Mononuclear cell (primary cell): Measurements from ENCODE around the gene CAMSAP1. TPM values are rescaled to one million over a fixed set of nuclear protein-coding genes. Genes with fewer than 3 reads are reported as not detected.

Experiments used
- H3K27me3 ChIP-seq: 2 replicates; pipeline ENCODE4 v1.6.0; 2011; ENCODE audit warnings: low read length, control low read depth; ENCODE audit not compliant: insufficient read depth
- H3K4me1 ChIP-seq: 2 replicates; pipeline ENCODE4 v1.5.1; 2011; ENCODE audit warnings: mild to moderate bottlenecking, low read length, control low read depth; ENCODE audit not compliant: insufficient read depth
- H3K4me3 ChIP-seq: 2 replicates; pipeline ENCODE4 v1.5.1; 2011; ENCODE audit warnings: mild to moderate bottlenecking, low read length, moderate library complexity
- H3K9me3 ChIP-seq: 2 replicates; pipeline ENCODE4 v1.5.1; 2011; ENCODE audit warnings: low read depth, mild to moderate bottlenecking, control low read depth, low read length
- total RNA-seq: library from RNA; depleted of rRNA; stranded (reverse); fragments of >200 nt; gene quantifications from one replicate; pipeline ENCODE4 v1.2.3, GENCODE V29; 2012

CAMSAP1 gene
- total RNA-seq, 1 donor = 17.2 TPM

DNA sequence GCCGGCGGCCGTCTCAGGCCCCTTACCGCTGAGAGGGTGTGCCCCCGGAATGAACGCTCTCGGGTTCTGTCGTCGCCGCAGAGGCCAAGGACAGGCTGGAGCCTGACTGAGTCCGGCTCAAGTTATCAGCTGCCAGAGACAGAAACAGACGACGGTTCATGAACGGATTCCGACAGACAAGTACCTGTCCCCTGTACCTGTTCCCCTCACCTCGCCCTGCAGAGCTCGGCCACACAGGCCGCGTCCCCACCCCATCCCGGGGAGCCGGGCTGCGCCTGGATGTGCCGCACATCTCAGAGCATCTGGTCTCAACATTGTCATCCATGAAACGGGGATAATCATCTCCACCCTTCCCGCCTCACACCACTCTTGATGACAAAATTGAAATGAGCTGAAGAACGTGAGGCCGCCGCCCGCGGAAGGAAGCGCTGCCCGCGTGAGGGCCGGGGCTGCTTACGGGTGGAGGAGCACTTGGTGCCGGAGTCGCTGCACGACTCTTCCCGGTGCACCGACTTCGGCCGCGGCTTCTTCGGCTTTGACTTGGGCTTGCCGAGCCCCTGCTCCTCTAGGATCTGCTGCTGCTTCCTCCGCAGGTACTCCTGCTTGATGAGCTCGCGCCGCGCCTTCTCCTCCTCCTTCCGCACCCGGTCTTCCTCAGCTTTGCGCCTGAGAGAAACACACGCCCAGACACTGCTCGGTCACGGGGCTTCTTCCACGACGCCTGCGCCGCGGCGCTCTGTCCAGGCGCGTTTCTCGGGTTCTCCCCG, 89.2 kb downstream of the CAMSAP1 start:
- Histone ChIP-seq H3K27me3 (no peaks in the 10 kb centered on the region), H3K4me3 (no peak overlapping the region), H3K9me3 (no peaks in the 10 kb centered on the region), H3K4me1 (no peaks in the 10 kb centered on the region)

DNA sequence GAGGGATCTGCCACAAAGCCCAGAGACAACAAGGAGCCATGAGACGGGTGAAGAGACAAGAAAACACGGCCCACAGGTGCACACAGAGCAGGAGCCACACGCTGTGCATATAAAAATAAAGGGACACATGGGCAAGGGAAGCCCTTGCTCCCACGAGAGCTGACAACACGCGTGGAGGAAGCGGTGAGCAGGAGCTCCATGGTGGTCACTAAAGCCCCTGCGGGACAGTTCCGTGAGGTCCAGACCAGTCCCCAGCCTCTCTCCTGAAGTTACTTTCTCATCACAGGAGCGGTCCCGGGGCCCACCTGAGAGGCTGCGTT, 90.7 kb downstream of the CAMSAP1 start:
- H3K4me3 ChIP-seq = no peak overlapping the region
- H3K9me3 ChIP-seq = no peaks in the 10 kb centered on the region
- H3K4me1 ChIP-seq = no peaks in the 10 kb centered on the region
- H3K27me3 ChIP-seq = no peaks in the 10 kb centered on the region

DNA sequence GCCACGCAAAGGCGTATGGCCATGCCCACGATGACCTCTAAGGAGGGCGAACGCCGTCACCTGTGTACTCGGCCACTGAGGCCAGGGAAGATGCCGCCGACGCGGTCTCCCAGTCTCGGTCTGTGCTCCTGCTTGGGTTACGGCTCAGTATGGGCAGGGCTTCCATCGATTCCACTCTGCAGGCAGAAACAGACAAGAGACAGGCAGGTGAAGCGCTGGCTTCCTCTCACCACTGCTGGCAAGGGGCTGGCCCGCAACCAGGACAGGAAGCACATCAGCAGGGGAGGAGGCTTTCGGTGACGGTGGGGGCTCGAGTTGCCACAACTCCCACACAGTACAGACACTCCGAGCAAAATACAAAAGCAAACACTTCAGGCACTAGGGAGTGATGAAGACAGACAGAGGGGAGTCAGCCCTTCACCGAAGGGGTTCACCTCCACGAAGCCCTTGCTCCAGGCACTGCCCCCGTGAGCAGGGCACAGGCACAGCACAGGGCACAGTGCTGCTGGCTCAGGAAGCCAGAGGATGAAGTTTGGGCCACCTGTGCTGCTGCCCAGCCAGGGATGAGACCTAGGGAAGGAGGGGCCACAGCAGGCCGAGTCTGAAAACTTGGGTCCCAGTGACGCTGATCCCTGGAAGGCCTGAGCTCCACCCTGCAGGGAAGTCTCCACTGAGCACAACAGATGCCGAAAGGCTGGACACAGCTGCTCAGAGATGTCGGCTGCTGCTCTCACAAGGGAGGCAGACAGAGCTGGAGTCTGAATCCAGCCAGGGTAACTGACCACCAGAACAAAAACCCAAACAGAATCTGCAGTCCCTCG, 91.3 kb downstream of the CAMSAP1 start:
- Histone ChIP-seq H3K9me3 (no peaks in the 10 kb centered on the region), H3K4me3 (no peak overlapping the region), H3K27me3 (no peaks in the 10 kb centered on the region), H3K4me1 (no peaks in the 10 kb centered on the region)

DNA sequence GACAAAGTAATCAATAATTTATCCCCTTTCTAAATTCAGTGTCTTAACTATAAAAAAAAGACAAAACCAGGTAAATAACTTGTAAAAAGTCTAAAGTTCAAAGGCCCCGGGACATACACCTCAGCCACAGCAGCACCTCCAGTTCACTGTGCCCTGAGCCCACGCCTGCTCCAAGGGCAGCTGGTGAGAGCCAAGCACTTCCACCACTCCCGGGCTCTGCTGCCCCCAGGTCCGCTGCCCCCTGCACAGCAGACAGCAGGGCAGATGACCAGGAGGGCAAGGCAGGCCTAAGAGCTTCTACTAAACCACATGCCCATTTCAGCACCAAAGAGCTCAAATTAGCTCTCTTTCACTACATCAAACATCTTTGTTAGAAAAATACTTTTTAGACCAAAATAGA, 91.9 kb downstream of the CAMSAP1 start:
- Histone ChIP-seq H3K27me3 (no peaks in the 10 kb centered on the region), H3K4me3 (no peak overlapping the region), H3K9me3 (no peaks in the 10 kb centered on the region), H3K4me1 (no peaks in the 10 kb centered on the region)

DNA sequence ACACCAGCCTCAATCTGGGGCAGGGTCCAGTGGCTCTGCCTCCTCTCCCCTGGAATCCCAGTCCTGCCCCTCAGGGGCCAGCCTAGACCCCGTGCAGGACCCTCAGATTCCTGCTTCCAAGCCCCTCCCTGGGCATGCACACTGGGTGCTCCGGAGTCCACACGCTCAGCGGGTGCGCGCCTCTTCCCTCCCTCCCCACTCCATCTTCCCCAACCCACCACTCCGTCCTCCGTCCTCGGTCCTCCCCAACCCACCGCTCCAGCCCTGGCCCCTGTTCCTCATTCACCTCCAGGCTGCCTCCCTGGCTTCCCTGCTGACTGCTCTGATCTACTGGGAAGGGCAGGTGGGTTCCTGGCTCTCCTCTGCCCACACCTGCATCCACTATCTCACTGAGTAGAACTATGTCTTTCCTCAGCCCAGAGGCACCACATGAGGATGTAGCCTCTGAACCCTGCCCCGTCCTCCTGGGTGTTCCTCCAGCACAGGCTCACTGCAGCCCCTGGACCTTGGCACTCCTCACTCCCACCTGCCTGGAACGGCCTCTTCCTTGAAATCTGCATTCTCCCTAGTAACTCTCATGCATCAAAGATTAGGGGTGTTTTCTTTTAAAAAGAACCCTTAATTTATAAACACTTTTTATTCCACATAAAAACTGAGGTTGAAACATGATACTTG, 92.8 kb downstream of the CAMSAP1 start:
- no peak overlapping the region for H3K4me3 ChIP-seq
- no peaks in the 10 kb centered on the region for H3K4me1 ChIP-seq
- H3K27me3 ChIP-seq = no peaks in the 10 kb centered on the region
- no peaks in the 10 kb centered on the region for H3K9me3 ChIP-seq

DNA sequence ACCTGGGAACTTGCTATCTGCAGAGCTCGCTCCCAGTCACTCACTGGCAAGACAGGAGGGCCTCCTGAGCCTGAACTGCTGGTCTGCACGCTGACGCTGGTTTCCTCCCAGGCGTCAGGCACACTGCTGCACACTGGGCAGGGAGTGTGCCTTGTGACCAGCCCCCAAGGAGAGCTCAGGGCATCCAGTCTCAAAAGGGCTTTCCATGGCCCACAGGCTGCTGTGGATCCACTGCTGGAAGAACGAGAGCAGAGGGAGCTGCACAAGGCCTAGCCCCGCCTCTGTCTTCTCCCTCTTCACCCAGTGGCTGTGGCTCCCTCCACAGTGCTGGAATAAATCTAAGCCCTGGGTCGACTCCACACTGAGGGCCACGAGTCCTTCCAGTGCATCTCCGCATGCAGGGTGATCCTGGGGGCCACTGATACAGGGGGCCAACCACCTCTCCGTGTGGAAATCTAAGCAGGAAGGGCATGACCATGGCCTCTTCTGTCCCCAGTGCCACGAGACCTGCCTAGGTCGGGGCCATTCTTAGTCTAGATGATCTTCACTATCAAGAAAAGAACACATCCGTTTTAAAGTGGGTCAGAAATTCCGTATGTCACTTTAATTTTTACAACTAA, 93.6 kb downstream of the CAMSAP1 start:
- H3K9me3 ChIP-seq = no peaks in the 10 kb centered on the region
- H3K4me1 ChIP-seq = no peaks in the 10 kb centered on the region
- H3K27me3 ChIP-seq = no peaks in the 10 kb centered on the region
- H3K4me3 ChIP-seq = no peak overlapping the region

DNA sequence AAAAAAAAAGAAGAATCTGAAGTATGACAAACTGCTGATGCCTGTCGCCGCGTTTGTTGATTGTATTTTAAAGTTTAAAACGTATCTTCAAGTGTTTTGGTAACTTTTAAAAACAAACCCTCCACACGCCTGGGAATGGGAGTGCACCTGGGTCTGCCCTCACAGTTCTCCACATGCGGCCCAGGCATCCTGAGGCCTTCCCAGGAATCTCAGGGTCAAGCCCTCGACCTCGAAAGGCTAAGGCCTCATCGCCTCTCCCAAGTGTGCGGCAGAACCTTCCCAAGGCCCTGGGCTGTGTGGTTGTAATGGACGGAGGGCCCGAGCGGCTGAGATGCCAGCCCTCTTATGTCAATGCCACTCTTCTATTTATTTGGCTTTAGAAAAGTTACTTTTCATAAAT, 94.4 kb downstream of the CAMSAP1 start:
- no peaks in the 10 kb centered on the region for H3K9me3 ChIP-seq
- no peaks in the 10 kb centered on the region for H3K27me3 ChIP-seq
- no peak overlapping the region for H3K4me3 ChIP-seq

DNA sequence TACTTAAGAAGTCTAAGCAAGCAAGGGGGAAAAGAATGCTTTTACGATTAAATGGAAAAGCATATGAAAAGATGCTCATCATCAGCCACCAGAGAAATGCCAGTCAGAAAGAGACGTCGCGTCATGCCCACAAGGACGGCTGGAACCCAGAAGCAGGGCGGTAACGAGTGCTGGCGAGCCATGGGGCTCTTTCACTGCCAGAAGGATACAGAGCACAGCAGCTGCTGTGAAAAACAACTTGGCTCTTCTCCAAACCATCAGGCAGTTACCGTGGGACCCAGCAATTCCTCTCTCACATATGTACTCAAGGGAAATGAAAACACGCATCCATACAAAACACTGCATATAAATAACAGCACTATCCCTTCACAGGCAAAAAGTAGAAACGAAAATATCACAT, 95.5 kb downstream of the CAMSAP1 start:
- H3K9me3 ChIP-seq = no peaks in the 10 kb centered on the region
- H3K4me1 ChIP-seq = no peaks in the 10 kb centered on the region
- no peaks in the 10 kb centered on the region for H3K27me3 ChIP-seq
- no peak overlapping the region for H3K4me3 ChIP-seq

More for the DNA sequence above, 94.4 kb downstream of the CAMSAP1 start:
- no peaks in the 10 kb centered on the region for H3K4me1 ChIP-seq

DNA sequence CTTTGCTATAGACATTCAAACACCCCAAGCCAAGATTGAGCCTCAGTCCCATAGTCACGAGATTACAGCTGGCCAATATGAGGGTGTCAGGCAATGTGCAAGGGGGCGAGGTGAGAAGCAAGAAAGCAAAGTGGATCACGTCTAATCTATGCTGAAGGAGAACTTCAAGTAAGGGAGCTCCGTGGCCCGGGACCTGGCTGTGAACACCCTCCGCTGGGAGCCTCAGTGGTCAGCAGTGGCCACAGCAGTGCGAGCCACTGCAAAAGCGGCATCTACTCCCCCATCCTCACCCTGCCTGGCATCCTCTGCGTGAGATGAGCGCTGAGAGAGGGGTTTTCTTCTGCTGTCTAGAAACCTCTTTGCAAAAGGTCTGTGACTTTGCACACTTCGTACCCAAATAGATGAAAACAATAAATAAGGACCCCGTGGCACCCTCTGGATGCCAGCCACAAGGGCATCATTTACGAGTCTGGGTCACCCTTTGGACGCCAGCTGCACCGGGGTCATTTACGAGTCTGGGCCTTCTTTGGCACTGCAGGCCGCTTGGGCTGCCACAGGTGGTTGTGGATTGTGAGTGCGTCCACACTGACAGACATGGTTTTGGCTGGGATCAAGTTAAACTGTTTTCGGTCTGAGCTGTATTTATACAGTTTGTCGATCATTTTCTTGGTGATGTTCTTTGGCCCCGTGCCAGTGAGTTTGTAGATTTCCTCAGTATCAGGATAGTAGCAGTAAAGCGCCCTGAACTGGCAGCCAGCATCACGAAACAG, 96.4 kb downstream of the CAMSAP1 start:
- Histone ChIP-seq H3K4me1 (no peaks in the 10 kb centered on the region), H3K27me3 (no peaks in the 10 kb centered on the region), H3K4me3 (no peak overlapping the region), H3K9me3 (no peaks in the 10 kb centered on the region)

DNA sequence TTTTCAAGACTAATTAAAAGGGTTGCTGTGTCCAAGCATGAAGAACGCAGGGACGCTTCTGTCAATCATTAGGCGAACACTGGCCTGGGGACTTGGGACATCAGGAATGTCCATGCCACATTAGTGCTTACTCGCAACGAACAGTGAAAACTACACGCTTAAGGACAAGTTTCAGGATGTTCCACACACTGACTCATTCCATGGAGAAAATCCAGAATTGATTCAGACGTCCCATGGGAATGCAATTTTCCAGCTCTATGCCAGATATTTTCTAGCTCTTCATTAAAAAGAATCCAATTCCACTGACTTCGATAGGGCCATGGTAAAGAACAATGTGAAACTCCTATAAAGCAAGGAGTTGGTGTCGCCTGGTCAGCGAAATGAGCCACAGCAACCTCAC, 98.2 kb downstream of the CAMSAP1 start:
- H3K4me1 ChIP-seq = no peaks in the 10 kb centered on the region
- no peaks in the 10 kb centered on the region for H3K9me3 ChIP-seq
- H3K4me3 ChIP-seq = no peak overlapping the region
- H3K27me3 ChIP-seq = no peaks in the 10 kb centered on the region

DNA sequence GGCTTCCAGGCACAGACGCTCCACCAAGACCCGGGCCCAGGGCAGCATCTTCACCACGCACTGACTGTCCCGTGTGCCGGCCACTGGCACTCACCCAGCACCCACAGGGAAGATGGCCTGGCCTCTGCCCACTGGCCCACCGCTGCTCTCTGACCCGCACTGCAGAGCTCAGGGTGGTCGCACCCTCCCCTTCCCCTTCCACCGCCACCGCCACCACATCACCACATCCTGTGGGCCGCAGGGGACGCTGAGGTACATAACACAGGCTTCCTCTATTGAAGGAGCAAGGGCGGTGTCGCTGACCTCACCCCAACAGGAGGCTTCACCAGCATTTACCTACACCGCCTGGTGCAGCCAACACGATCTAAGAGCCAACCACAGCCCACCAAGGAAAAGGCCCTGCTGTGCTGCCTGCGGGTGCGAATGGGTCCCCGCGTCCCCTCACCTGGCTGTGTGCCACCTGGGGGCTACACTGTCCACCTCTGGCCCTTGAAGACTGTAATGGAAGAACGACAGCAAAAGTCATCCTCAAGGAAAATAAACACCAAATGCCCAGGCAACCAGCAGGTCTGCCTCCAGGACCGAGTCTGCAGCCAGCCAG, 101.8 kb downstream of the CAMSAP1 start:
- Histone ChIP-seq H3K4me3 (no peak overlapping the region), H3K9me3 (no peaks in the 10 kb centered on the region), H3K4me1 (no peaks in the 10 kb centered on the region), H3K27me3 (no peaks in the 10 kb centered on the region)

DNA sequence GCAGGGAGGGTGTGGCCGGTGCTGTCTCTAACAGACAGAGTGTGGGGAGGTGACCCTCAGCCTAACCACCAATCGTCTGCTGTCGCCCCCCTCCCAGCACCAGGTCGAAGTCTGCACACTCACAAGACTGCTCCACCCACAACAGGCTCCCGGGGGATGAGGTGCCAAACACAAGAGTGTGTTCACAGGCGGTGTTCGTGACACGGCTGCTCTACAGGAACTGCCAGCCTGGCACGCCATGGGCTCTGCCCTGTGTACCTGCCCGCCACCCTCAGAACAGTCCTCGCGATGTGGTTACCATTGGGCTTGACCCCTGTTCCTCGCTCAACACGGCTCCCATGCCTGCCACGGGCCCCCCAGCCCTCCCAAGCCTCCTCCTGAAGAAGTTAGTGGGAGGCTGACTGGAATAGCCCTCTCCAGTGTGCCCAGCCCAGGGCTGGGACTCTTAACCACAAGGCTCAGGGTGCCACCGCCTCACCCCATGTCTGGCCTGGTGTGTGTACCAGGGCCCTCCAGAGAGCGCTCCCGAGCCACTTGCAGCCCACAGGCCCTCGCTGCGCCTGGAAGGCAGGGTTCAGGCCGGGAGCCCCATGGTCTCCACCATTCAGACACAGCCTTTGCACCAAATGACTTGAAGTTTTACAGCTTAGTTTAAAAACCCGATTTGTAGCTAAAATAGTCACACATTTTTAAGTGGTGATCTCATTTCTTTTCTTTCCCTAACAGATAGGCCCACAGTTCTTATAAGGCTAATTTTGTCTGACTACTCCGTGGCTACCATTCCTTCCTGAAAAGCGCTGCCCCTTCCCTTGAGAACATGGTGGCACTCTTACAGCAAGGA, 102.5 kb downstream of the CAMSAP1 start:
- H3K4me3 ChIP-seq = no peak overlapping the region
- H3K4me1 ChIP-seq = no peaks in the 10 kb centered on the region
- H3K27me3 ChIP-seq = no peaks in the 10 kb centered on the region
- H3K9me3 ChIP-seq = no peaks in the 10 kb centered on the region

DNA sequence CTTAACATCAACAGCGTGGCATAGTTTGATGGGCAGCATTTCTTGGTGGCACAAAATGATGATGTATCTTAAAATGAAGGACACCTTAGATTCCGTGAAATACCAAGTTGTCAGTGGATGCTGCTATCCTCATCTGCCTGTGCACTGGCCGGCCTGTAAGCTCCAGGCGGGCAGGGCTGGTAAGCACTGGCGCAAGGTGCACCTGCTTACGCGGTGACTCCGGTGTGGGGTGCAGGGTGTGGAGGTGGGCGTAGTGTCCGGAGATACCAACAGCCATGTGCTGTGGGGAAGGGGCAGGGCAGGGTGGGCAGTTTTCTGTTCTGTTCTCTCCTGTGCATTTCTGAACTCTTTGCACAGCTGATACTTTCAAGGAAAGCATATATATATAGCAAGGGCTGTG, 103.9 kb downstream of the CAMSAP1 start:
- no peaks in the 10 kb centered on the region for H3K27me3 ChIP-seq
- H3K4me1 ChIP-seq = no peaks in the 10 kb centered on the region
- no peak overlapping the region for H3K4me3 ChIP-seq
- no peaks in the 10 kb centered on the region for H3K9me3 ChIP-seq
